Lower lobe of right lung (tissue), 2 donors: ENCODE measurements around the gene SH3BP5. TPM values are rescaled to one million over a fixed set of nuclear protein-coding genes. Genes with fewer than 3 reads are reported as not detected.

Experiments
- ATAC-seq, 2 donors: fragments of 200-7000 bp; cut with Tn5 transposase; one replicate each; pipeline ENCODE4 v1.9.1; 2020 to 2022; ENCODE audit warnings: mild to moderate bottlenecking in 2 of 2, moderate library complexity in 2 of 2
- DNase-seq: peaks from one replicate; pipeline ENCODE4 v3.0.0-alpha.2; 2020
- H3K27ac ChIP-seq: fragments of 200-600 bp; one replicate; pipeline ENCODE4 v1.8.0; 2022
- H3K27me3 ChIP-seq: fragments of 200-600 bp; one replicate; pipeline ENCODE4 v1.8.0; 2022; ENCODE audit warnings: low read depth
- H3K36me3 ChIP-seq: fragments of 200-600 bp; one replicate; pipeline ENCODE4 v1.8.0; 2022; ENCODE audit warnings: mild to moderate bottlenecking
- H3K4me1 ChIP-seq: fragments of 200-600 bp; one replicate; pipeline ENCODE4 v1.8.0; 2022
- H3K4me3 ChIP-seq: fragments of 200-600 bp; one replicate; pipeline ENCODE4 v1.8.0; 2022; ENCODE audit warnings: mild to moderate bottlenecking
- H3K9me3 ChIP-seq: fragments of 200-600 bp; one replicate; pipeline ENCODE4 v1.8.0; 2022
- intact Hi-C: fragments of 100-400 bp; cut with DNase I; formaldehyde crosslinking; loops from one replicate; pipeline ENCODE4 v1.11.0; 2022
- total RNA-seq: library from RNA; stranded (reverse); fragmentation: NEBNext Ultra II Directional; extraction: Animal tissue kit (Norgen Biotek cat#: 25700); gene quantifications from one replicate; pipeline ENCODE4 v1.2.1, GENCODE V29; 2021
- TF ChIP-seq, protein P1 (sequence below): fragments of 200-600 bp; IDR thresholded peaks from one replicate; pipeline ENCODE4 v1.8.0; 2022; ENCODE audit warnings: antibody characterized with exemption, mild to moderate bottlenecking
- donor health status: DM: no; HTN: yes; CAD: no; lungs with severe emphysema.

The SH3BP5 gene
- total RNA-seq, 1 donor from 2014 or later, result 106 TPM

DNA sequence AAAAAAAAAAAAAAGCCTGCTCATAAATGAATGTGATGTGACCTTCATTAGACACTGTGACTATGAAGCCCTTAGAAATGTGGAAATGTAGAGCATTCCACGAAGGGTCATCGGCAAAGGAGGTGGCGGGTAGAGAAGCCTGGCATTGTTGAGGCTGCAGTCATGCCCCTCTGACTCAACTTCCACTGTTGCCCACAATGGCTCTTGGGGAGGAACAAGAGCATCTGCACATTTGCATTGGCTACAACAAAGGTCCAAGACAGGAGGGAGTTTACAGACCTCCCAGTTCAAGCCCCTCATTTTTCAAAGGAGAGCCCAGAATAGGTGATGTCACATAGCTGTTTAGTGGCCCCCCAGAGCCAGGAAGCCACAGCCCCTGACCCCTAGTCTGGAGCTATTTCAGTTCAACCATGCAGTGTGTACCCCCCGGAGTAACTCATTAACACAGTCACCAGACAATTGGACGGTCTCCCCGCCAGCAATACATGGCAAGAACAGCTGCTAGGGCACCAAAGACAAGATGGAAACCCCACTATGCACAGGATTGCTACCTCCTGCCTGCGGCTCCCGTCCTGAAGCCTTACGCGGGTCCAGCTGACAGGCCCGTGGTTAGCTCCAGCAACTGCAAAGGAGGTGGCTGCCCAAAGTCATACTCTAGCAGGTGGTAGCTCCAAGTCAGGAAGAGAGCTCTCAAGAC, 56.2 kb downstream of the SH3BP5 start:
- intact Hi-C loops, result no loop called here
- Histone ChIP-seq H3K36me3 (no peaks in the 10 kb centered on the region), H3K4me1 (peaks cover 47% of the 10 kb centered on the region), H3K9me3 (no peaks in the 10 kb centered on the region), H3K27ac (no peak overlapping the region), H3K4me3 (no peak overlapping the region), H3K27me3 (no peaks in the 10 kb centered on the region)
- DNase-seq, result no peak
- TF ChIP-seq, protein P1, sequence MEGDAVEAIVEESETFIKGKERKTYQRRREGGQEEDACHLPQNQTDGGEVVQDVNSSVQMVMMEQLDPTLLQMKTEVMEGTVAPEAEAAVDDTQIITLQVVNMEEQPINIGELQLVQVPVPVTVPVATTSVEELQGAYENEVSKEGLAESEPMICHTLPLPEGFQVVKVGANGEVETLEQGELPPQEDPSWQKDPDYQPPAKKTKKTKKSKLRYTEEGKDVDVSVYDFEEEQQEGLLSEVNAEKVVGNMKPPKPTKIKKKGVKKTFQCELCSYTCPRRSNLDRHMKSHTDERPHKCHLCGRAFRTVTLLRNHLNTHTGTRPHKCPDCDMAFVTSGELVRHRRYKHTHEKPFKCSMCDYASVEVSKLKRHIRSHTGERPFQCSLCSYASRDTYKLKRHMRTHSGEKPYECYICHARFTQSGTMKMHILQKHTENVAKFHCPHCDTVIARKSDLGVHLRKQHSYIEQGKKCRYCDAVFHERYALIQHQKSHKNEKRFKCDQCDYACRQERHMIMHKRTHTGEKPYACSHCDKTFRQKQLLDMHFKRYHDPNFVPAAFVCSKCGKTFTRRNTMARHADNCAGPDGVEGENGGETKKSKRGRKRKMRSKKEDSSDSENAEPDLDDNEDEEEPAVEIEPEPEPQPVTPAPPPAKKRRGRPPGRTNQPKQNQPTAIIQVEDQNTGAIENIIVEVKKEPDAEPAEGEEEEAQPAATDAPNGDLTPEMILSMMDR, result no peak
- ATAC-seq, result no peak

DNA sequence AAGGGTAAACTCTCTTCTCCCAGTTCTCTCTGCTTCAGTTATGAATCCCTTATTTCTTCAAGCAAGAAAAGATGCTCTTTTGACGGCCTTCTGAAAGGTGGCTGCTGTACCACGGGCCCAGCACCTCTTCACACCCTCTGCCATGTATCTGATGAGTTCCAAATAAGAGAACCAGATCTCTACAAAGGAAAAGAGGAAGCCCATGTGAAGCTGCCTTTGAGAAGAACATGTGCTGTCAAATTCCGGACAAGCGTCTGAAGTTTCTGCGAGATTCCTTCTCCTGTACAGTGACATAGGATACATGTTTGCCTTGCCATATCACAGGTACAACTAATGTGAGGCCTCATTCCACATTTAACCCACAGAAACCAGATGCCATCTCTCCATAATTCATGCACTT, 59.2 kb downstream of the SH3BP5 start:
- peaks cover 64% of the 10 kb centered on the region for H3K4me1 ChIP-seq
- no peaks in the 10 kb centered on the region for H3K9me3 ChIP-seq
- DNase-seq (no peak), ATAC-seq (no peak)
- no peak overlapping the region for H3K4me3 ChIP-seq
- H3K36me3 ChIP-seq, result peaks cover 7% of the 10 kb centered on the region
- TF ChIP-seq, protein P1, result no peak
- intact Hi-C loops, result no loop called here
- H3K27ac ChIP-seq, result no peak overlapping the region
- no peaks in the 10 kb centered on the region for H3K27me3 ChIP-seq

DNA sequence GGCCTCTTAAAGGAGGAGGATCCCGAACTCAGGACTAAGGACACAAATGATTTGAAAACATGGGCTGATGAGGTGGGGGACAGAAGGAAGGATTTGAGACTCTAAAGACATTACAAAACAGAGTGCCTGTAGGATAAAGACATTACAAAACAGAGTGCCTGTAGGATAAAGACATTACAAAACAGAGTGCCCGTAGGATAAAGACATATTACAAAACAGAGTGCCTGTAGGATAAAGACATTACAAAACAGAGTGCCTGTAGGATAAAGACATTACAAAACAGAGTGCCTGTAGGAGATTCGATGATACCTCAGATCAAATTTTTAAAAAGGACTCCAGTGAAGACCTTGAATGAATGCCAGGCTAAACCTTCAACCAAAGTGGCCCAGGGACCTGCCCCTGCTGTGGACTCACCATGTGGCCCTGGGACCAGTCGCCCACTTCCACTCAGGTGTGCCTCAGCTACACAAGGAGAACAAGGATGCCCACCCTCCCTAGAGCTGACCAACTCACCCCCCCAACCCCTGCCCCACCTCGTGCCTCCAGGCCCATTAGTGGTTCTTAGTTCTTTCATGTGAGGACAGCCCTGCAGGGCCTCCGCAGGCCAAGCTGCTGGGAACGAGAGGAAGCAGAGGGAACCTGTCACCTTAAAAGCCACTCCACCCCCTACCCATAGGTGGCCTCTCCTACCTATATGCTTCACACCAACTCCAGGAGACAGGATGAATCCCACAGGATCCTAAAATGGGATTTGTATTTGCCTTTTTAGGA, 59.8 kb downstream of the SH3BP5 start:
- DNase-seq (no peak), ATAC-seq (no peak)
- intact Hi-C loops, result no loop called here
- Histone ChIP-seq H3K27ac (peak overlapping the region; percentile 67), H3K36me3 (peaks cover 7% of the 10 kb centered on the region), H3K4me3 (no peak overlapping the region), H3K4me1 (peaks cover 70% of the 10 kb centered on the region), H3K9me3 (no peaks in the 10 kb centered on the region), H3K27me3 (no peaks in the 10 kb centered on the region)
- TF ChIP-seq, protein P1, result no peak

DNA sequence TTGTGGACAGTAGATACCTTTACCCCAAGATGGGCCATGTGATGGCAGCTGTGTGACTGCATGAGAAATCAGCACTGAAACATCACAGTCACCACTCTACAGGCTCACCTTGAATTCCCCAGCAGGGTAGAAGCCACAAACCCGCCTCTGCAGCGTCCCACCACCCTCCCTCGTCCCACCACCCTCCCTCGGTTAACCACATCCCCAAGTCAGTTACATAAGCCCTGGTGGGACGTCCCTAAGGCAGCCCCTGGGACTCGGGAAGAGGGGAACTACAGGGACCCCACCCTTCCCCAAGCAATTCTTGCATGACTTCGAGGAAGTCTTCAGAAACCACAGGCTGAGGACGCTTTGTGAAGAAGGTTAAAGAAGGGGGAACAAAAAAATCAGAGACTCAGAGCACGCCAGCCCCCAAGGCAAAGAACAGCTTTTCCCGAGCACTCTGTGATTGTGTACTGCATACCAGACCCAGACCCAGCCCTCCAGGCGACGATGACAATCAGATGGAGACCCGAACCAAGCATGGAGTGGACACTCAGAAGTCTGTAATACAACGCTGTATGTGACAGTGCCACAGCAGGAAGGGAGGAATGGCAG, 60.5 kb downstream of the SH3BP5 start:
- intact Hi-C loops, result no loop called here
- TF ChIP-seq, protein P1, result no peak
- peak; percentile 80 for DNase-seq

DNA sequence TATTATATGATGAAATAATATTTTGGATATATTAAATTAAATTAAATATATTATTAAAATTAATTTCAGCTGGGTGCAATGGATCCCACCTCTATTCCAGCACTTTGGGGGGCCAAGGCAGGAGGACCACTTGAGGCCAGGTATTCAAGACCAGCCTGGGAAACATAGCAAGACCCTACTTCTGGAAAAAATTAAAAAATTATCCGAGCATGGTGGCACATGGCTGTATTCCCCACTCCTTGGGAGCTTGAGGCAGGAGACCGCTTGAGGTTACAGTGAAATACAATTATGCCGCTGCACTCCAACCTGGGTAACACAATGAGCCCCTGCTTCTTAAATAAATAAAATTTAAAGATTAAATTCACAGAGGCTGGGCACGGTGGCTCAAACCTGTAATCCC, 61.4 kb downstream of the SH3BP5 start:
- H3K27me3 ChIP-seq, result no peaks in the 10 kb centered on the region
- no peak overlapping the region for H3K27ac ChIP-seq
- peaks cover 72% of the 10 kb centered on the region for H3K4me1 ChIP-seq
- H3K9me3 ChIP-seq, result no peaks in the 10 kb centered on the region
- ATAC-seq, result no peak
- H3K4me3 ChIP-seq, result no peak overlapping the region
- intact Hi-C loops, result no loop called here
- no peak for DNase-seq
- H3K36me3 ChIP-seq, result peaks cover 14% of the 10 kb centered on the region
- TF ChIP-seq, protein P1, result no peak

More for the DNA sequence above, 60.5 kb downstream of the SH3BP5 start:
- Histone ChIP-seq H3K27ac (peak overlapping the region; percentile 67), H3K4me1 (peaks cover 73% of the 10 kb centered on the region), H3K27me3 (no peaks in the 10 kb centered on the region), H3K4me3 (no peak overlapping the region), H3K36me3 (peaks cover 7% of the 10 kb centered on the region), H3K9me3 (no peaks in the 10 kb centered on the region)
- peak; percentile 58 to 81 for ATAC-seq
